Measurements from ENCODE around the gene CTH.
"Not testable (repeated sequence)": the region's sequence is repeated elsewhere in the genome, so short reads cannot be mapped to it uniquely, and the experiment has no call there.

CTH gene

DNA sequence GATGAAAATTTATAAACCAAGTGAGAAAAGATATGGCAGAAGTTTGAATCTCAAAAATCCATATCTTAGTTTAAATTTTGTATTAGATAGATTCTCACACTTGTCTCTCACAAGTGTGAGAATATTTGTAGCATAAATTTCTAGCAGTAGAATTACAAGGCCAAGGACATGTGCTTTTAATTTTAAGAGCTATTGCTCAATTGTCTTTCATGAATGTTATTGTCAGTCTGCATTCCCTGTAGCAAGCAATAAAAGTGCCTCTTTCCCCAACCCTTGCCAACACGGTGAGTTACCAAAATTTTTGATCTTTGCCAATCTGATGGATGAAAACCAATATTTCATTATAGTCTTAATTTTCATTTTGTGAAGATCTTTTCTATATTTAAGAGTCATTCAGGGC is 64.0 kb downstream of the CTH start:
- no peaks in the 10 kb centered on the region for H4K20me1 ChIP-seq (ENCODE audit: control insufficient read depth, insufficient read depth, low read depth, low read length)
- no peaks in the 10 kb centered on the region for H3K36me3 ChIP-seq (ENCODE audit: control insufficient read depth, low read length)

DNA sequence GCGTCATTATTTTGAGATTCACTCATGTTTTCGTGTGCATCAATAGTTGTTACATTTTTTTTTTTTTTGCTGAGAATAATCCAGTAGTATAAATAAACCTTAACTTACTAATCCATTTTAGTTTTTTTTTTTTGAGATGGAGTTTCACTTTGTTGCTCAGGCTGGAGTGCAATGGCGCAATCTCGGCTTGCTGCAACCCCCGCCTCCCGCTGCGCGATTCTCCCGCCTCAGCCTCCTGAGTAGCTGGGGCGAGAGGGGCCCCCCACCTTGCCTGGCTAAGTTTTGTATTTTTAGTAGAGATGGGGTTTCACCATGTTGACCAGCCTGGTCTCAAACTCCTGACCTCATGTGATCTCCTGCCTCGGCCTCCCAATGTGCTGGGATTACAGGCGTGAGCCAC is 66.0 kb downstream of the CTH start:
- no peaks in the 10 kb centered on the region for H3K79me2 ChIP-seq (ENCODE audit: control insufficient read depth, low read length)
- H3K9me2 ChIP-seq (replicated peaks; ENCODE audit: control insufficient read depth, low read length) = no peaks in the 10 kb centered on the region
- TF ChIP-seq CTCF (IDR thresholded peaks at IDR 0.05; ENCODE audit: low read depth, low read length, poor library complexity, severe bottlenecking) (no peak), EZH2phosphoT487 (IDR thresholded peaks at IDR 0.05; ENCODE audit: borderline replicate concordance, low read length) (no peak)
- H3K36me3 ChIP-seq (ENCODE audit: control insufficient read depth, low read length) = no peaks in the 10 kb centered on the region
- H3K27ac ChIP-seq (ENCODE audit: low read depth, low read length) = no peak overlapping the region
- no peak overlapping the region for H3K4me2 ChIP-seq (ENCODE audit: low read length)
- H3K4me3 ChIP-seq (ENCODE audit: low read length) = no peak overlapping the region
- H4K20me1 ChIP-seq (ENCODE audit: control insufficient read depth, insufficient read depth, low read depth, low read length) = no peaks in the 10 kb centered on the region
- H3K9me3 ChIP-seq (ENCODE audit: control insufficient read depth, insufficient read depth, low read length) = no peaks in the 10 kb centered on the region
- no peaks in the 10 kb centered on the region for H3K4me1 ChIP-seq (ENCODE audit: control insufficient read depth, low read length)
- no peaks in the 10 kb centered on the region for H3F3A ChIP-seq (ENCODE audit: control insufficient read depth, insufficient read depth)
- no peaks in the 10 kb centered on the region for H3K27me3 ChIP-seq (ENCODE audit: control insufficient read depth, low read length)

More for the DNA sequence above, 64.0 kb downstream of the CTH start:
- H3F3A ChIP-seq (ENCODE audit: control insufficient read depth, insufficient read depth) = no peaks in the 10 kb centered on the region
- no peak for TF ChIP-seq CTCF (IDR thresholded peaks at IDR 0.05; ENCODE audit: low read depth, low read length, poor library complexity, severe bottlenecking)
- no peak for TF ChIP-seq EZH2phosphoT487 (IDR thresholded peaks at IDR 0.05; ENCODE audit: borderline replicate concordance, low read length)
- no peak overlapping the region for H3K4me2 ChIP-seq (ENCODE audit: low read length)
- no peaks in the 10 kb centered on the region for H3K9me3 ChIP-seq (ENCODE audit: control insufficient read depth, insufficient read depth, low read length)
- no peaks in the 10 kb centered on the region for H3K79me2 ChIP-seq (ENCODE audit: control insufficient read depth, low read length)
- no peaks in the 10 kb centered on the region for H3K27me3 ChIP-seq (ENCODE audit: control insufficient read depth, low read length)
- no peaks in the 10 kb centered on the region for H3K4me1 ChIP-seq (ENCODE audit: control insufficient read depth, low read length)
- no peak overlapping the region for H3K27ac ChIP-seq (ENCODE audit: low read depth, low read length)
- no peaks in the 10 kb centered on the region for H3K9me2 ChIP-seq (replicated peaks; ENCODE audit: control insufficient read depth, low read length)
- H3K4me3 ChIP-seq (ENCODE audit: low read length) = no peak overlapping the region

DNA sequence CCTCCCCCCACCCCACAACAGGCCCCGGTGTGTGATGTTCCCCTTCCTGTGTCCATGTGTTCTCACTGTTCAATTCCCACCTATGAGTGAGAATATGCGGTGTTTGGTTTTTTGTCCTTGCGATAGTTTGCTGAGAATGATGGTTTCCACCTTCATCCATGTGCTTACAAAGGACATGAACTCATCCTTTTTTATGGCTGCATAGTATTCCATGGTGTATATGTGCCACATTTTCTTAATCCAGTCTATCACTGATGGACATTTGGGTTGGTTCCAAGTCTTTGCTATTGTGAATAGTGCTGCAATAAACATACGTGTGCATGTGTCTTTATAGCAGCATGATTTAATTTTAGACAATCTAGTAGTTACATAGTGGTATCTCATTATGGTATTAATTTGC is 66.8 kb downstream of the CTH start:
- H3K36me3 ChIP-seq (ENCODE audit: control insufficient read depth, low read length); H3K9me3 ChIP-seq (ENCODE audit: control insufficient read depth, insufficient read depth, low read length); H3K27me3 ChIP-seq (ENCODE audit: control insufficient read depth, low read length); H3F3A ChIP-seq (ENCODE audit: control insufficient read depth, insufficient read depth); H3K4me1 ChIP-seq (ENCODE audit: control insufficient read depth, low read length); H3K4me3 ChIP-seq (ENCODE audit: low read length); H3K9me2 ChIP-seq (replicated peaks; ENCODE audit: control insufficient read depth, low read length); H3K79me2 ChIP-seq (ENCODE audit: control insufficient read depth, low read length); H3K27ac ChIP-seq (ENCODE audit: low read depth, low read length); H3K4me2 ChIP-seq (ENCODE audit: low read length); H4K20me1 ChIP-seq (ENCODE audit: control insufficient read depth, insufficient read depth, low read depth, low read length): not testable (repeated sequence)

GRCh38 chr1:70483342-70483741 is 72.3 kb downstream of the CTH start:
- no peaks in the 10 kb centered on the region for H4K20me1 ChIP-seq (ENCODE audit: control insufficient read depth, insufficient read depth, low read depth, low read length)
- TF ChIP-seq CTCF (IDR thresholded peaks at IDR 0.05; ENCODE audit: low read depth, low read length, poor library complexity, severe bottlenecking) = no peak
- TF ChIP-seq EZH2phosphoT487 (IDR thresholded peaks at IDR 0.05; ENCODE audit: borderline replicate concordance, low read length) = no peak
- H3K9me2 ChIP-seq (replicated peaks; ENCODE audit: control insufficient read depth, low read length) = no peaks in the 10 kb centered on the region
- no peaks in the 10 kb centered on the region for H3K79me2 ChIP-seq (ENCODE audit: control insufficient read depth, low read length)
- no peak overlapping the region for H3K4me3 ChIP-seq (ENCODE audit: low read length)
- no peaks in the 10 kb centered on the region for H3K36me3 ChIP-seq (ENCODE audit: control insufficient read depth, low read length)
- H3K27ac ChIP-seq (ENCODE audit: low read depth, low read length) = no peak overlapping the region
- H3K4me1 ChIP-seq (ENCODE audit: control insufficient read depth, low read length) = no peaks in the 10 kb centered on the region
- H3K9me3 ChIP-seq (ENCODE audit: control insufficient read depth, insufficient read depth, low read length) = no peaks in the 10 kb centered on the region
- H3K4me2 ChIP-seq (ENCODE audit: low read length) = no peak overlapping the region
- no peaks in the 10 kb centered on the region for H3K27me3 ChIP-seq (ENCODE audit: control insufficient read depth, low read length)
- H3F3A ChIP-seq (ENCODE audit: control insufficient read depth, insufficient read depth) = no peaks in the 10 kb centered on the region

All from DOHH2 (cell line).